SH-SY5Y (cell line): Measurements from ENCODE around the gene SCN4B.

Experiments used
- GATA2 ChIP-seq: IDR thresholded peaks from 2 replicates; pipeline ENCODE4 v1.6.1; 2011; ENCODE audit warnings: mild to moderate bottlenecking, low read depth, low read length
- GATA3 ChIP-seq: IDR thresholded peaks from 2 replicates; pipeline ENCODE4 v1.6.1; 2011; ENCODE audit warnings: low read depth, mild to moderate bottlenecking, low read length, moderate library complexity

GRCh38 chr11:118095967-118096367, 56.7 kb downstream of the SCN4B start:
- TF ChIP-seq GATA2 (no peak), GATA3 (no peak)
